H1 (cell line): ENCODE measurements around the gene OMA1. TPM values are rescaled to one million over a fixed set of nuclear protein-coding genes. Genes with fewer than 3 reads are reported as not detected.

Source experiments
- polyA plus RNA-seq, 7 experiments: library from polyadenylated mRNA; depleted of rRNA in 3 of 7; stranded (reverse) in 5 of 7; unstranded in 2 of 7; fragments of >200 nt in 5 of 7; fragments of 200-250 nt in 2 of 7; gene quantifications; 1 replicate in 5 of 7; 2 replicates in 1 of 7; 4 replicates in 1 of 7; pipeline versions ENCODE4 v1.2.1 to v1.2.3, GENCODE V29; 2011 to 2013; ENCODE audit warnings: missing spikeins in 2 of 7, mixed read lengths in 2 of 7
- total RNA-seq: library from RNA; stranded (reverse); fragmentation: NEBNext Ultra II Directional; extraction: Animal tissue kit (Norgen Biotek cat#: 25700); gene quantifications from 2 replicates; pipeline ENCODE4 v1.2.1, GENCODE V29; 2021
- TF ChIP-seq, protein P1 (sequence below): fragments of 300-600 bp; sonication (generic); IDR thresholded peaks from 2 replicates; pipeline ENCODE4 v1.7.1; 2012; ENCODE audit warnings: low read length, moderate library complexity, mild to moderate bottlenecking, inconsistent platforms; ENCODE audit not compliant: insufficient replicate concordance

OMA1 gene
- total and polyA plus RNA-seq, 2 of the 8 experiments (the other 6 are each of a cell fraction or from before 2014, with no cell fraction given), result 7.7 to 11.7 TPM

- TF ChIP-seq, protein P1, sequence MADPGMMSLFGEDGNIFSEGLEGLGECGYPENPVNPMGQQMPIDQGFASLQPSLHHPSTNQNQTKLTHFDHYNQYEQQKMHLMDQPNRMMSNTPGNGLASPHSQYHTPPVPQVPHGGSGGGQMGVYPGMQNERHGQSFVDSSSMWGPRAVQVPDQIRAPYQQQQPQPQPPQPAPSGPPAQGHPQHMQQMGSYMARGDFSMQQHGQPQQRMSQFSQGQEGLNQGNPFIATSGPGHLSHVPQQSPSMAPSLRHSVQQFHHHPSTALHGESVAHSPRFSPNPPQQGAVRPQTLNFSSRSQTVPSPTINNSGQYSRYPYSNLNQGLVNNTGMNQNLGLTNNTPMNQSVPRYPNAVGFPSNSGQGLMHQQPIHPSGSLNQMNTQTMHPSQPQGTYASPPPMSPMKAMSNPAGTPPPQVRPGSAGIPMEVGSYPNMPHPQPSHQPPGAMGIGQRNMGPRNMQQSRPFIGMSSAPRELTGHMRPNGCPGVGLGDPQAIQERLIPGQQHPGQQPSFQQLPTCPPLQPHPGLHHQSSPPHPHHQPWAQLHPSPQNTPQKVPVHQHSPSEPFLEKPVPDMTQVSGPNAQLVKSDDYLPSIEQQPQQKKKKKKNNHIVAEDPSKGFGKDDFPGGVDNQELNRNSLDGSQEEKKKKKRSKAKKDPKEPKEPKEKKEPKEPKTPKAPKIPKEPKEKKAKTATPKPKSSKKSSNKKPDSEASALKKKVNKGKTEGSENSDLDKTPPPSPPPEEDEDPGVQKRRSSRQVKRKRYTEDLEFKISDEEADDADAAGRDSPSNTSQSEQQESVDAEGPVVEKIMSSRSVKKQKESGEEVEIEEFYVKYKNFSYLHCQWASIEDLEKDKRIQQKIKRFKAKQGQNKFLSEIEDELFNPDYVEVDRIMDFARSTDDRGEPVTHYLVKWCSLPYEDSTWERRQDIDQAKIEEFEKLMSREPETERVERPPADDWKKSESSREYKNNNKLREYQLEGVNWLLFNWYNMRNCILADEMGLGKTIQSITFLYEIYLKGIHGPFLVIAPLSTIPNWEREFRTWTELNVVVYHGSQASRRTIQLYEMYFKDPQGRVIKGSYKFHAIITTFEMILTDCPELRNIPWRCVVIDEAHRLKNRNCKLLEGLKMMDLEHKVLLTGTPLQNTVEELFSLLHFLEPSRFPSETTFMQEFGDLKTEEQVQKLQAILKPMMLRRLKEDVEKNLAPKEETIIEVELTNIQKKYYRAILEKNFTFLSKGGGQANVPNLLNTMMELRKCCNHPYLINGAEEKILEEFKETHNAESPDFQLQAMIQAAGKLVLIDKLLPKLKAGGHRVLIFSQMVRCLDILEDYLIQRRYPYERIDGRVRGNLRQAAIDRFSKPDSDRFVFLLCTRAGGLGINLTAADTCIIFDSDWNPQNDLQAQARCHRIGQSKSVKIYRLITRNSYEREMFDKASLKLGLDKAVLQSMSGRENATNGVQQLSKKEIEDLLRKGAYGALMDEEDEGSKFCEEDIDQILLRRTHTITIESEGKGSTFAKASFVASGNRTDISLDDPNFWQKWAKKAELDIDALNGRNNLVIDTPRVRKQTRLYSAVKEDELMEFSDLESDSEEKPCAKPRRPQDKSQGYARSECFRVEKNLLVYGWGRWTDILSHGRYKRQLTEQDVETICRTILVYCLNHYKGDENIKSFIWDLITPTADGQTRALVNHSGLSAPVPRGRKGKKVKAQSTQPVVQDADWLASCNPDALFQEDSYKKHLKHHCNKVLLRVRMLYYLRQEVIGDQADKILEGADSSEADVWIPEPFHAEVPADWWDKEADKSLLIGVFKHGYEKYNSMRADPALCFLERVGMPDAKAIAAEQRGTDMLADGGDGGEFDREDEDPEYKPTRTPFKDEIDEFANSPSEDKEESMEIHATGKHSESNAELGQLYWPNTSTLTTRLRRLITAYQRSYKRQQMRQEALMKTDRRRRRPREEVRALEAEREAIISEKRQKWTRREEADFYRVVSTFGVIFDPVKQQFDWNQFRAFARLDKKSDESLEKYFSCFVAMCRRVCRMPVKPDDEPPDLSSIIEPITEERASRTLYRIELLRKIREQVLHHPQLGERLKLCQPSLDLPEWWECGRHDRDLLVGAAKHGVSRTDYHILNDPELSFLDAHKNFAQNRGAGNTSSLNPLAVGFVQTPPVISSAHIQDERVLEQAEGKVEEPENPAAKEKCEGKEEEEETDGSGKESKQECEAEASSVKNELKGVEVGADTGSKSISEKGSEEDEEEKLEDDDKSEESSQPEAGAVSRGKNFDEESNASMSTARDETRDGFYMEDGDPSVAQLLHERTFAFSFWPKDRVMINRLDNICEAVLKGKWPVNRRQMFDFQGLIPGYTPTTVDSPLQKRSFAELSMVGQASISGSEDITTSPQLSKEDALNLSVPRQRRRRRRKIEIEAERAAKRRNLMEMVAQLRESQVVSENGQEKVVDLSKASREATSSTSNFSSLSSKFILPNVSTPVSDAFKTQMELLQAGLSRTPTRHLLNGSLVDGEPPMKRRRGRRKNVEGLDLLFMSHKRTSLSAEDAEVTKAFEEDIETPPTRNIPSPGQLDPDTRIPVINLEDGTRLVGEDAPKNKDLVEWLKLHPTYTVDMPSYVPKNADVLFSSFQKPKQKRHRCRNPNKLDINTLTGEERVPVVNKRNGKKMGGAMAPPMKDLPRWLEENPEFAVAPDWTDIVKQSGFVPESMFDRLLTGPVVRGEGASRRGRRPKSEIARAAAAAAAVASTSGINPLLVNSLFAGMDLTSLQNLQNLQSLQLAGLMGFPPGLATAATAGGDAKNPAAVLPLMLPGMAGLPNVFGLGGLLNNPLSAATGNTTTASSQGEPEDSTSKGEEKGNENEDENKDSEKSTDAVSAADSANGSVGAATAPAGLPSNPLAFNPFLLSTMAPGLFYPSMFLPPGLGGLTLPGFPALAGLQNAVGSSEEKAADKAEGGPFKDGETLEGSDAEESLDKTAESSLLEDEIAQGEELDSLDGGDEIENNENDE, result no peak
Measured at GRCh38 chr1:58515794-58516401, 30.6 kb downstream of the OMA1 start (continued).
